Measurements from ENCODE around the gene GTF3C5.
"Not testable (repeated sequence)": the region's sequence is repeated elsewhere in the genome, so short reads cannot be mapped to it uniquely, and the experiment has no call there.

GTF3C5 gene, protein sequence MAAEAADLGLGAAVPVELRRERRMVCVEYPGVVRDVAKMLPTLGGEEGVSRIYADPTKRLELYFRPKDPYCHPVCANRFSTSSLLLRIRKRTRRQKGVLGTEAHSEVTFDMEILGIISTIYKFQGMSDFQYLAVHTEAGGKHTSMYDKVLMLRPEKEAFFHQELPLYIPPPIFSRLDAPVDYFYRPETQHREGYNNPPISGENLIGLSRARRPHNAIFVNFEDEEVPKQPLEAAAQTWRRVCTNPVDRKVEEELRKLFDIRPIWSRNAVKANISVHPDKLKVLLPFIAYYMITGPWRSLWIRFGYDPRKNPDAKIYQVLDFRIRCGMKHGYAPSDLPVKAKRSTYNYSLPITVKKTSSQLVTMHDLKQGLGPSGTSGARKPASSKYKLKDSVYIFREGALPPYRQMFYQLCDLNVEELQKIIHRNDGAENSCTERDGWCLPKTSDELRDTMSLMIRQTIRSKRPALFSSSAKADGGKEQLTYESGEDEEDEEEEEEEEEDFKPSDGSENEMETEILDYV

DNA sequence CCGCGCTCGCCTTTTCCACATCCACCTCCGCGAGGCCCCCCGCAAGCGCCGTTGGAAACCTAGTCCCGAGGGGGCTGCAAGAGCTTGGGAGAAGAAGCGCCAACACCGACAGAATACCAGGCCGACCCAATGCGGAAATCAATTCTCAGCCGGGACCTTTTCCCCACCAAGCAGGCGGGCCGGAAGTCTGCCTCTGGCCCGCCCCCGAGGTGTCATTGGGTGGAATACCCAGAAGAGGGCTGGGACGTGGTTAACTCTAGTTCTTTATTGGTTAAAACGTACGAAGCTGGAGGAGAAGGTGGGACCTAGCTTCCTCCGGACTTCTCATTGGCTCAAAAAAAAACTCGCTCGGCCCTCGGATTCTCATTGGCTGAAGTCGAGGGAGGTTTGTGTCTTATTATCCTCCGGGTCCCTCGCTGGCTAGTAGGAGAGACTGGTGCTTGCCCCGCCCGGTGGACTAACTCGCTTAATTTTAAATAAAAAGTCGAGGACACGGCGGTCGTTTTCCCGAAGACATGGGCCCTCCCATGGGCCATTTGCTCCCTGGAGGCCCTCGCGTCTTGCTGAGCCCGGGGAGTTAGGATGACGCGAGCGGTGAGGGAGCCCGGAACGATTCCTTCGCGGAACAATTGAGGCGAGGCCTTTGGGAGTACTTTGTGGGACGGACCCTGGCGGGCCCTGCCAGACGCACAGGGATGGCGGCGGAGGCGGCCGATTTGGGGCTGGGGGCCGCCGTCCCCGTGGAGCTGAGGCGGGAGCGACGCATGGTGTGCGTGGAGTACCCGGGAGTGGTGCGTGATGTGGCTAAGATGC lies at the start of gene GTF3C5:
Gene GTF3C5, plus strand, starts transcription at position 681 of the 813 bp plus-strand sequence. Its CDS starts 15 bp downstream, at position 696.
- peak; percentile 99 for FAIRE-seq

DNA sequence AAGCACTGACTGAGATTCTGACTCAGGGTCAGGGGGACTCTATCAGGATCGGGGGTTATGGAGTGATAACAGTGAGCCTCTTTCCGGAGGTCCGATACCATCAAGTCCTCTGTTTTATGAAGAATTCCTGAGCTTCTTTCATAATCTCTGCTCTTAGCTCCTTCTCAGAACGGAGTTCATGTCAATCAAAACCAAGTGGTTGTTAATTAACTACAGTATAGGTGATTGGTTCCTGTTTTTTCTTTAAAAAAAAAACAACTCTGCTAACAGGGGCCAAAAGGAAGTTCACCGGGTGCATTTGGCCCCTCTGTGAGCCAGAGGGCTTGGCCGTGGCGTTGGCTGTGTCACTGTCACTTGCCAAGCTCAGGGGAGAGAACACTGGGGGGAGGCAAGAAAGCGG lies 48.3 kb upstream of the GTF3C5 start:
- FAIRE-seq, result no peak

DNA sequence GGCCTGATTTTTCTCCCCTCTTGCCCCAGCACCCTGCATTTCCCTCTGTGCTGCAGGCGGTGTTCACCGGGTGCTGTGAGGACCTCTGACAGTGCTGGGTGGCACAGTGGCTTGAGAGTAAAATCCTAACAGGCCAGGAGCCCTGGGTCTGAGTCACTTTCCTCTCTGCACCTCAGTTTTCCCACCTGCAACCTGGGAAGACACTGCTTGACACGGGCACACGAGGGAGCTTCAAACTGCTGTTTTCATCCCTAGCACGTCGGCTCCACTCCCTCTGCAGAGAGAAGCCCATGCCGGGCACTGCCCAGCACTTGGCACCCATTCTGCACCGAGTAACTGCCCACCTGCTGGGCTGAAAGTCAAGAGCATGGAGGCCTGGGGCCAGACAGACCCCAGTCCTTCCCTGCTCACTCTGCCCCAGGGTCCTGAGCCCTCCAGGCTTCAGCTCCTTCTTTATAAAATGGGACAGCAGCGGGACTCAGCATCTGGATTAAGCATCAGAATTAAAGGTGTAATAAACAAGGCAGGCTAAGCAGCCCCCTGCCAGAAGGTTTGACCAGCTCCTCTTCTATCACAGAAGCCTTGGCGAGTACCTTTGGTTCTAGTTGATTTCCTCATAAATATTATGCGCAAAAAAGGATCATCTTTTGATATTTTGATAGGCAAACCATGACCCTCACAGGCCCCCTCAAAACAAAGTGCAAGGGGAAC lies 47.2 kb upstream of the GTF3C5 start:
- no peak for FAIRE-seq

DNA sequence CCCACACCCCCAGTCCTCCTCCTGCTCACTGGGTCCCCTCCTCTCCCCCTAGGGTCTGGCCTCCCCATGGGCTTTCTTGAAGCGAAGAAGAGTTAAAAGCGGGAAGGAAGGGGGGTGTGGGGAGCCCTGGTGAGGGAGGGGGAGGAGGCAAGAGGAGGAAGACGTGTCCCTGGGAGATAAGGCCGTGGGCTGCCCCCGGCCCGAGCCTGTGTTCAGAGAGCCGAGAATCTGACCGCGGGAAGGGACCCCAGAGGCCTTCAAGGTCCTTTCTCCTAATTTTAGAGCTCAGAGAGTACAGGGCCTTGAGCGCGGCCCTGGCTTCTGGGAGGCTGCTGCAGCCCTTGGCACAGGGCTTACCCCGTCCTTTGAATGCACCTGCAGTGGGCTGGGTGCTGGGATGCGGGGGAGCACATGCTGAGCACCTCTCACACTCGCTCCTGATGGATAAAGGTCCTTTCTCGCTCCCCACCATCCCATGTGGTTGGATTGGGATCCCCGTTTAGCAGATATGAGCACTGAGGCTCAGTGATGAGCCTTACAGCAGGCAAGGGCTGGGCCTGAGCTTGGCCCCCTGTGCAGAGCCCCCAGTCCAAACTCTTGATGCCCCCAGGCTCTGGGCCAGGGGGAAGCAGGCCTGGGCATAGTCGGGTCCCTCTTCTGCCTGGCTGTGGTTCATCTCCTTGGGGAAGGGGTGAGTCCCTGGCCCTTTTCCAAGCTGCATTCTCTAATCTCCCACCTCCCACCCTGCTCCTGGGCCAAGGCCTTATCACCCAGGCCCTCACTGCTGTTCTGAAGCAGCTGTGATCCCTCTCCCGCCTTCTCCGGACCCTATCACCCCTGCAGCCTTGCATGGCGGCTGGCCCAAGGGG lies 46.4 kb upstream of the GTF3C5 start:
- FAIRE-seq, result no peak

DNA sequence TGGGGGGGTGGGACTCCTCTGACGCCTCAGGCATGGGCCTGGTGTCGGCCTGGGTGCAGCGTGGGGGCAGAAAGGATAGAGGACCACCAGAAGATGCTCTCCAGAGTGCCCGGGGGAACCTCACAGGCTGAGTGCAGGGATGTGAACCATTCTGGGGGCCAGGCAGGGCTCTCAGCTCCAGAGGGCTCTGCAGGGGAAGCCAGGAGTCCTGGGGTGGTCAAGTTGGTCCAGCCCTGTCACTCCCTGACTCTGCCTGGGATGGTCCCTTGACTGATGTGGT lies 45.8 kb upstream of the GTF3C5 start:
- no peak for FAIRE-seq

GRCh38 chr9:132985489-132985888 lies 45.3 kb upstream of the GTF3C5 start:
- no peak for FAIRE-seq

DNA sequence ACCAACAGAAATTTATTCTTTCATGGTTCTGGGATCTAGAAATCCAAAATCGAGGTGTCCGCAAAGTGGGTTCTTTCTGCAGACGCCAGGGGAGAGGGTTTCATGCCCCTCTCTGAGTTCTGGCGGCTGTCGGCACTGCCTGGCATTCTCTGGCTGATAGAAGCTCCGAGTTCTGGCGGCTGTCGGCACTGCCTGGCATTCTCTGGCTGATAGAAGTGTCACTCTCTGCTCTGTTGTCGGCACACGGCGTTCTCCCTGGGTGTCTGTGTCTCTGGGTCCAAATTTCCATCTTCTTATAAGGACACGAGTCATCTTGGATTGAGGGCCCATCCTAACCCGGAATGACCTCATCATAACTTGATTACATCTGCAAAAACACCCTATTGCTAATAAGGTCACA lies 44.7 kb upstream of the GTF3C5 start:
- no peak for FAIRE-seq

DNA sequence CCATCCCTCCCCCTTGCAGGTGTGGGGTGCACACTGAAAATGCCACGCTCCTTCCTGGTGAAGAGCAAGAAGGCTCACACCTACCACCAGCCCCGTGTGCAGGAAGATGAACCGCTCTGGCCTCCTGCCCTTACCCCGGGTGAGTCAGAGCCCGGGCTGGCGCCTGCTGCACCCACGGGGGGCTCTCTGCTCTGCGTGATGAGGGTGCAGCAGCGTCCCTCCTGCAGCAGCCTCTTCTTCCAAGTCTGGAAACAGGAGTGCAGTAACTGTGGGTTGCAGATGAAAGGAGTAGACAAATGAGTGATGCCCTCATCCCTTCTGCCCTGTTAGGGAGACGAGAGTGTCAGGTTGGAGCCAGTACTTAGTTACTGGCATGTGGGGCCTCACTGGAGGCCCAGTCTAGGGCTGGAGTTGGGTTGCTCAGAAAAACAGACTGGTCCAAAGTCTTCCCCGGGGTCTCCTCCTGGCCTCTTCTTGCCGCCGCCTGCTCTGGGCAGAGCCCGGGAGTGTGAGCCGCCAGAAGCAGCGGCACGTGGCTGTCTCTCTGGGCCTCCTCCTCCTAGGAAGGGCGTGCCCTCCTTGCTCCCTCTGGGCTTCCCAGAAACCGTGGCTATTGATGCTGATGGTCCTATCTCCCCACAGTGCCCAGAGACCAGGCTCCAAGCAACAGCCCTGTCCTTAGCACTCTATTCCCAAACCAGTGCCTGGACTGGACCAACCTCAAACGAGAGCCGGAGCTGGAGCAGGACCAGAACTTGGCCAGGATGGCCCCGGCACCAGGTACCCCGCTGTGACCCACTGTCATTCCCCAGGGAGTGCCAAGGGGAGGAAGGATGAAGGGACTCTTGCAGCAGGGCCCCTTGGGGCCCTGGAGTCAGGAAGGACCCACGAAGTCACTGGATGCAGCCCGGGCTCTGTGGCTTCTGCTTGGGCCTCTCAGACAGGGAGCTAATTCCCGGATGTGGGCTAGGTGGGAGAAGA lies 43.9 kb upstream of the GTF3C5 start:
- no peak for FAIRE-seq

DNA sequence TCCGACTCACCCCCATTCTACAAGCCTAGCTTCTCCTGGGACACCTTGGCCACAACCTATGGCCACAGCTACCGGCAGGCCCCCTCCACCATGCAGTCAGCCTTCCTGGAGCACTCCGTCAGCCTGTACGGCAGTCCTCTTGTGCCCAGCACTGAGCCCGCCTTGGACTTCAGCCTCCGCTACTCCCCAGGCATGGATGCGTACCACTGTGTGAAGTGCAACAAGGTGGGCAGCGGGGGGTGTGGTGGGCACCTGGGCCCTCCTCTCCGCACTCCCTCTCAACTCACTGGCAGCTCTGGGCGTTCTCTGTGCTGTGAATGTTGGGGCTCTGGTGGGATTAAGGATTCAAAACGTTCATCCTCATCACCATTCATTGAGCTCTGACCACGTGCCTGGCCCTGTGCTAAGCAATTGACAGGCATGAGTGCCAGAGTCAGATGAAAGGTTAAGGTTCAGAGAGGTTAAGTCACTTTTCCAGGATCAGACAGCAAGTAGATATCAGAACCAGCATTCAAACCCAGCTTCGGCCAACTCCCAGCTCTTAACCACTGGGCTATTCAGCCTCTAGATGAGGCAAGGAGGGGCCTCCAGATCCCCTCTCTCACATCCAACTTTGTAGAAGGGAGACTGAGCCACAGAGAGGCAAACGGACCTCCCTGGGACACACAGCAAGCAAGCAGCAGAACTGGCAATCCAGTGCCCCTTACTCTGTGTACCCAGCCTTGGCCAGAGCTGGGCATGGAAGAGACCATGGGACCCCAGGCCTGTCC lies 42.4 kb upstream of the GTF3C5 start:
- no peak for FAIRE-seq

DNA sequence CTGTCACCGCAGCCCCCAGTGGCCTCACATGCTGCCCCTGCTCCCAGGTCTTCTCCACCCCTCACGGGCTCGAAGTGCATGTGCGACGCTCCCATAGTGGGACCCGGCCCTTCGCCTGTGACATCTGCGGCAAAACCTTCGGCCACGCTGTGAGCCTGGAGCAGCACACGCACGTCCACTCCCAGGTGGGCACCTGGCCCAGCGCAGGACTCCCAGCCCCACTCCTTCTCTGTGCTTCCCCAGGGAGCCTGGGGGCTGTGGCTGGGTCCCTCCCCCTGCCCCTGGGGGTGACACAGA lies 41.8 kb upstream of the GTF3C5 start:
- FAIRE-seq, result no peak

DNA sequence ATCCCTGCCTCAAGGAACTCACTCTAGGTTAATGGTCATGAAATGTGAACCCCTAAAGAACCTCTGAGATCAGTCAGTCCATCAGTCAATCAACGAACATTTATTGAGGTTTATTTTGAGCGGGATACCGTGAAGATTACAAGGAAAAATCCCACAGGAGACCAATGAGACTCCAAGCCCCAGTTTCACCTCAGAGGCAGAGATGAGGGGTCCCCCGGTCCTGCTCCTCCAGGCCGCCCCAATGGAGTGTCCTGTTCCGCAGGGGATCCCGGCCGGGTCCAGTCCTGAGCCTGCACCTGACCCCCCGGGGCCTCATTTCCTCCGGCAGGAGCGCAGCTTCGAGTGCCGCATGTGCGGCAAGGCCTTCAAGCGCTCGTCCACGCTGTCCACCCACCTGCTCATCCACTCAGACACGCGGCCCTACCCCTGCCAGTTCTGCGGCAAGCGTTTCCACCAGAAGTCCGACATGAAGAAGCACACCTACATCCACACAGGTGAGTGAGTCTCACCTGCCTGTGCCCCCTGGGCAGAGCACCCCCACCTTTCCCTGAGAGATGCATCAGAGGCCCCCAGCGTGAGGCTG lies 41.3 kb upstream of the GTF3C5 start:
- no peak for FAIRE-seq

- not testable (repeated sequence) for FAIRE-seq
These were observed 40.7 kb upstream of the GTF3C5 start for GRCh38 chr9:132989998-132990557.

DNA sequence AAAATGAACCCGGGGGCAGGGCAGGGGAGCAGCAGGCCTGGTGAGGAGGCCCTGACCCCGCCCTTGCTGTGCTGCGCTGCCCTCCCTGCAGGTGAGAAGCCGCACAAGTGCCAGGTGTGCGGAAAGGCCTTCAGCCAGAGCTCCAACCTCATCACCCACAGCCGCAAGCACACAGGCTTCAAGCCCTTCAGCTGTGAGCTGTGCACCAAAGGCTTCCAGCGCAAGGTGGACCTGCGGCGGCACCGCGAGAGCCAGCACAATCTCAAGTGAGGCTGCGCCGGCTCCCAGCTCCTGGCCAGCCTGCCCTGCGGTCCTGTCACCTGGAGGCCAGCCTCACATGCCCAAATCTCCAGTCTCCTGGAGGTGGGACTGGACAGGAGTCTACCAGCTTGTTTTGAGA lies 40.0 kb upstream of the GTF3C5 start:
- FAIRE-seq, result no peak

DNA sequence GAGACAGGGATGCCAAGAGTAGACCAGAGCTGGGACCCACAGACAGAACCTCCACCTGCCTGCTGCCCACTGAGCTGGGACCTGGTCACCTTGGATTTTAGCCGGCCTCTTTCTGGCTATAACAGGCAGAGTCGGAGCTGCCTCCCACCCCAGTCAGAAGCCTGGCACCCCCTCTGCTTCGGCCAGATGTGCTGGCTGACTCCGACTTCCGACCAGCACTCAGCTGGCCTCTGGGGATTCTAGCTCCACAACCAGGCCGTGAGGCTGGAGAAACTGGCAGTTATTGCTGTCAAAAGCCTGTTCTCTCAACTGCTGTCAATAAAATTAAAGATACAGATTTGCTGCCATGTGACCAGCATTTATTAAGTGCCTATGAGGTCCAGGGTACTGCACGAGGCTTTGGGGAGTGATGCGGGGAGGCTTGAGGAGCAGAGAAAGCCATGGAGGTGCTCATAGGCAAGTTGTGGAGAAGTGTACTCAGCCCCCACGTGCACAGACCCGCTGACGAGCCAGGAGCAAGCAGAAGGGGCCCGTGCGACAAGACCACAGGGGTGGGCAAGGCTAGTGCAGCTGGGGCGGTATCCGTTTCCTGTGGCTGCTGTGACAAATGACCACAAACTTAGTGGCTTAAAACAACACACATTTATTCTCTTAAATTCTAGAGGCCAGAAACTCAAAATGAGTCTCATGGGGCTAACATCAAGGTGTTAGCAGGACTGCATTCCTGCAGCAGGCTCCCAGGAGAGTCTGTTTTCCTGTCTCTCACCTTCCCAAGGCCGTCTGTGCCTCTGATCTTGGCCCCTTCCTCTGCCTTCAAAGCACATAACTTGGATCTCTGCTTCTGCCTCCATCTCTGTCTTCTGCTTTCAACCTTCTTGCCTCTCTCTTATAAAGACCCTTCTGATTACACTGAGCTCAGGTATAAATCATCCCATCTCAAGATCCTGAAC lies 39.2 kb upstream of the GTF3C5 start:
- FAIRE-seq, result no peak

- FAIRE-seq, result no peak
These were observed 37.3 kb upstream of the GTF3C5 start for GRCh38 chr9:132993511-132993939.

GRCh38 chr9:132994410-132995120 lies 36.2 kb upstream of the GTF3C5 start:
- no peak for FAIRE-seq

GRCh38 chr9:132995121-132995420 lies 35.7 kb upstream of the GTF3C5 start:
- FAIRE-seq, result no peak

DNA sequence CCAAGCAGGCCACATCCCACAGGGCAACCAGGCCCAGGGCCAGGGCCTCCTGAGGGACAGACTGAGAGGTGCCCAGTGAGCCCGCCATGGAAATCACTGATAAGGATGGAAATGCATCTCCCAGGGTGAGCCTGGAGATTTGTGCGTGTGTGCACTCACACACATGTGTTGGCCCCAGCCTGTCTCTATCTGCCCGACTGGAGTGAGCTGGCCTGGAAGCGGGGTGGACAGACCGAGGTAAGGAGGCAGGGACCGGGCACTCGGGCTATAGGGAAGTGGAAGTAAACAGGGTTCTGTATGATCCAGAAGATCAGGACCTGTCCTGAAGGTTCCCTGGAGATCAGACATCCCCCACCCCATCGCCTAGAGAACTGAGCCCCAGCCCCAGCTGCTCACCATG lies 34.9 kb upstream of the GTF3C5 start:
- no peak for FAIRE-seq
